Right lobe of liver (tissue), 6 donors: ENCODE results near the gene UBE2H. TPM values are rescaled to one million over a fixed set of nuclear protein-coding genes. Genes with fewer than 3 reads are reported as not detected.

Experiments used
- ATAC-seq, 4 donors: fragments of 200-7000 bp; cut with Tn5 transposase; one replicate each; pipeline ENCODE4 v1.9.1; 2020; ENCODE audit warnings: mild to moderate bottlenecking in 4 of 4, moderate library complexity in 4 of 4
- DNase-seq, 3 donors: peaks; one replicate each; pipeline ENCODE4 v3.0.0-alpha.2; 2020
- H3K27ac ChIP-seq, 3 donors: fragments of 200-600 bp; one replicate each; pipeline ENCODE4 v1.8.0; 2022
- H3K27me3 ChIP-seq, 2 donors: fragments of 200-600 bp; one replicate each; pipeline ENCODE4 v1.8.0; 2022
- H3K36me3 ChIP-seq, 4 donors: fragments of 200-600 bp; sonication (generic) in 1 of 4; one replicate each; pipeline versions ENCODE4 v1.5.1 to v1.8.0; 2017 to 2022; ENCODE audit warnings: control low read depth in 1 of 4
- H3K4me1 ChIP-seq, 4 donors: fragments of 200-600 bp; sonication (generic) in 1 of 4; one replicate each; pipeline versions ENCODE4 v1.5.1 to v1.8.0; 2017 to 2022; ENCODE audit warnings: control low read depth in 1 of 4
- H3K4me3 ChIP-seq, 3 donors: fragments of 200-600 bp; one replicate each; pipeline ENCODE4 v1.8.0; 2022
- H3K9me3 ChIP-seq, 4 donors: fragments of 200-600 bp; sonication (generic) in 1 of 4; one replicate each; pipeline versions ENCODE4 v1.5.1 to v1.8.0; 2017 to 2022; ENCODE audit warnings: control low read depth in 1 of 4
- CTCF ChIP-seq, 4 donors: fragments of 200-600 bp in 3 of 4; fragments of 450-650 bp in 1 of 4; IDR thresholded peaks; one replicate each; pipeline versions ENCODE4 v1.5.1 to v1.8.0; 2016 to 2022; ENCODE audit warnings: antibody characterized with exemption in 4 of 4, mild to moderate bottlenecking in 2 of 4
- POLR2A ChIP-seq: fragments of 450-650 bp; IDR thresholded peaks from one replicate; pipeline ENCODE4 v1.6.1; 2017; ENCODE audit warnings: antibody characterized with exemption, mild to moderate bottlenecking
- WGBS: methylation state at CpG from one replicate; pipeline ENCODE4 v1.1.6; 2018; ENCODE audit warnings: low coverage, low lambda C conversion rate; ENCODE audit not compliant: insufficient coverage; ENCODE audit errors: missing lambda C conversion rate; 5-methylcytosine and 5-hydroxymethylcytosine counted together
- intact Hi-C, 2 donors: fragments of 100-400 bp; cut with DNase I; formaldehyde crosslinking; loops; one replicate each; pipeline versions ENCODE4 v1.11.2 to v1.14.1; 2022
- total RNA-seq, 6 experiments: library from RNA; depleted of rRNA in 2 of 6; stranded (reverse); fragments of >200 nt in 2 of 6; fragmentation: NEBNext Ultra II Directional in 3 of 6; extraction: Animal tissue kit (Norgen Biotek cat#: 25700) in 3 of 6; gene quantifications; one replicate each; pipeline versions ENCODE4 v1.1.0 to v1.2.4, GENCODE V29; 2016 to 2023
- donor health status: DM: no; HTN: yes; CAD: no.
- donor health status: DM: no; HTN: no; CAD: no.
- donor health status: DM: no; HTN: no; CAD: no.
- donor health status: DM: no; HTN: yes; CAD: no.
- donor health status: DM: no; HTN: yes; CAD: no.

UBE2H gene
- total RNA-seq, 6 experiments from 2014 or later: 27.4 to 47.0 (median 35.6) TPM

DNA sequence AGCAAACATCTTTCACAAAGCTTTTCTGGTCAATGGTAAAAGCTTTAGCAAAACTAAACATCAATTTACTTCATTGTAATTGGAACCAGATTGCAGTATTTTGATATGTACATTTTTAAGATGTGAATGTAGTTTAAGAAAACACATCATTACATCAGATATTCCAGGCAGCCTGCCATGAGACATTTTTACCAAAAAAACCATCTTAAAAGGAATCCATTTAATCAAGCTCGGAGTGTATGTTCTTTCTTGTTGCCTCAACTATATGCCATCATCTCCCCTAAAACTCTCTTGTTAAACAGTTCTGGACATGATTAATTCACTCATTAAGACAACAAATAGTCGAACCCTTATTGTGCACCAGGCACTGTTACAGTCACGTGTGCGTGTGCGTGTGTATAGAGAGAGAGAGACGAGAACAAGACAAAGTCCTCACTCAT, 97.5 kb downstream of the UBE2H start:
- Histone ChIP-seq H3K4me3 (no peak overlapping the region), H3K9me3 (no peaks in the 10 kb centered on the region), H3K27me3 (no peaks in the 10 kb centered on the region), H3K27ac (no peak overlapping the region), H3K4me1 (peaks cover 0 to 49% (median 14%) of the 10 kb centered on the region in 4 donors), H3K36me3 (no peaks in the 10 kb centered on the region)
- ATAC-seq (no peak), DNase-seq (no peak)
- TF ChIP-seq CTCF (IDR thresholded peaks at IDR 0.05) (no peak), POLR2A (no peak)
- intact Hi-C loops: no loop called here
- 88% methylated on average over 6 of the region's 6 CpGs for WGBS

- Histone ChIP-seq H3K36me3 (no peaks in the 10 kb centered on the region), H3K9me3 (no peaks in the 10 kb centered on the region), H3K27me3 (no peaks in the 10 kb centered on the region), H3K4me1 (peaks cover 0 to 48% (median 14%) of the 10 kb centered on the region in 4 donors), H3K4me3 (no peak overlapping the region), H3K27ac (peak overlapping the region; percentile 24 to 72 (median 50))
- ATAC-seq (no peak), DNase-seq (no peak)
- no peak for TF ChIP-seq POLR2A
- TF ChIP-seq CTCF (IDR thresholded peaks at IDR 0.05): no peak
- intact Hi-C loops: no loop called here
- 50% methylated on average over 1 of the region's 1 CpG for WGBS
These were observed 98.4 kb downstream of the UBE2H start for GRCh38 chr7:129854401-129854800.

GRCh38 chr7:129853661-129854268, 99.0 kb downstream of the UBE2H start:
- H3K4me3 ChIP-seq: no peak overlapping the region
- ATAC-seq (peak; percentile 63 to 78 (median 77)), DNase-seq (peak in 1 of 3 donors; percentile 71)
- H3K27me3 ChIP-seq: no peaks in the 10 kb centered on the region
- H3K36me3 ChIP-seq: no peaks in the 10 kb centered on the region
- peaks cover 0 to 45% (median 14%) of the 10 kb centered on the region in 4 donors for H3K4me1 ChIP-seq
- no peaks in the 10 kb centered on the region for H3K9me3 ChIP-seq
- 11% methylated on average over 6 of the region's 6 CpGs for WGBS
- TF ChIP-seq POLR2A: no peak
- intact Hi-C loops: no loop called here
- H3K27ac ChIP-seq: peak overlapping the region; percentile 24 to 72 (median 50)

GRCh38 chr7:129851809-129852208, 101.0 kb downstream of the UBE2H start:
- intact Hi-C loops: no loop called here
- Histone ChIP-seq H3K36me3 (no peaks in the 10 kb centered on the region), H3K9me3 (no peaks in the 10 kb centered on the region), H3K27ac (peak overlapping the region; percentile 24 to 72 (median 56)), H3K27me3 (no peaks in the 10 kb centered on the region), H3K4me1 (peaks cover 0 to 44% (median 14%) of the 10 kb centered on the region in 4 donors), H3K4me3 (peak overlapping the region in 1 of 3 donors; percentile 13)
- TF ChIP-seq CTCF (IDR thresholded peaks at IDR 0.05) (no peak), POLR2A (no peak)
- ATAC-seq (peak; percentile 72 to 83 (median 80)), DNase-seq (no peak)
- WGBS: 32% methylated on average over 3 of the region's 3 CpGs

- WGBS: 63% methylated on average over 5 of the region's 5 CpGs
These were observed 101.6 kb downstream of the UBE2H start for GRCh38 chr7:129851174-129851573.

More at GRCh38 chr7:129851174-129851573, 101.6 kb downstream of the UBE2H start:
- no peak overlapping the region for H3K4me3 ChIP-seq
- intact Hi-C loops: no loop called here
- H3K27ac ChIP-seq: peak overlapping the region; percentile 24 to 72 (median 56)
- DNase-seq (no peak), ATAC-seq (peak in 3 of 4 donors; percentile 9 to 42 (median 40))
- H3K36me3 ChIP-seq: no peaks in the 10 kb centered on the region
- H3K27me3 ChIP-seq: no peaks in the 10 kb centered on the region
- H3K4me1 ChIP-seq: peaks cover 0 to 44% (median 14%) of the 10 kb centered on the region in 4 donors
- no peaks in the 10 kb centered on the region for H3K9me3 ChIP-seq
- TF ChIP-seq POLR2A (no peak), CTCF (IDR thresholded peaks at IDR 0.05) (no peak)
